ENCODE data around the gene RANBP17. TPM values are rescaled to one million over a fixed set of nuclear protein-coding genes. Genes with fewer than 3 reads are reported as not detected.

The RANBP17 gene
- total RNA-seq, 1 donor from 2014 or later = 49.7 TPM

- Mint-ChIP-seq H3K4me3 (no peak overlapping the region), H3K27ac (no peak overlapping the region), H3K4me1 (no peaks in the 10 kb centered on the region), H3K9me3 (peaks cover 38% of the 10 kb centered on the region), H3K36me3 (peaks cover 30% of the 10 kb centered on the region), H3K27me3 (ENCODE audit: insufficient read depth, low read depth) (no peaks in the 10 kb centered on the region)
- no peaks in the 10 kb centered on the region for H3K79me2 ChIP-seq (ENCODE audit: low read depth)
- H4K20me1 ChIP-seq (ENCODE audit: low read depth) = no peaks in the 10 kb centered on the region
- no peaks in the 10 kb centered on the region for H3K36me3 ChIP-seq
- H3K9me3 ChIP-seq (ENCODE audit: low read depth) = peaks cover 5% of the 10 kb centered on the region
- H2AFZ ChIP-seq (replicated peaks) = no peak overlapping the region
- no peak overlapping the region for H3K4me2 ChIP-seq
- H3K27ac ChIP-seq = no peak overlapping the region
- no peaks in the 10 kb centered on the region for H3K4me1 ChIP-seq
- DNase-seq (ENCODE audit: low spot score) = no peak
- H3F3A ChIP-seq (ENCODE audit: low read depth) = no peaks in the 10 kb centered on the region
- H3K4me3 ChIP-seq = no peak overlapping the region
- no peak for TF ChIP-seq EZH2 (IDR thresholded peaks at IDR 0.05)
- TF ChIP-seq EZH2phosphoT487 (IDR thresholded peaks at IDR 0.05) = no peak
- H3K27me3 ChIP-seq = no peaks in the 10 kb centered on the region
- no peak overlapping the region for H3K9ac ChIP-seq
Measured at GRCh38 chr5:171251519-171251918, 389.7 kb downstream of the RANBP17 start.

GRCh38 chr5:171252674-171253073 is 390.9 kb downstream of the RANBP17 start:
- peaks cover 33% of the 10 kb centered on the region for H3K9me3 Mint-ChIP-seq
- TF ChIP-seq CTCF (IDR thresholded peaks at IDR 0.05) (no peak), EZH2 (IDR thresholded peaks at IDR 0.05) (no peak), EZH2phosphoT487 (IDR thresholded peaks at IDR 0.05) (no peak)
- Histone ChIP-seq H3K9ac (no peak overlapping the region), H3K36me3 (no peaks in the 10 kb centered on the region), H3K27me3 (no peaks in the 10 kb centered on the region), H3K4me3 (no peak overlapping the region), H3K4me2 (no peak overlapping the region), H3K27ac (no peak overlapping the region), H3K79me2 (ENCODE audit: low read depth) (no peaks in the 10 kb centered on the region), H2AFZ (replicated peaks) (no peak overlapping the region), H3F3A (ENCODE audit: low read depth) (no peaks in the 10 kb centered on the region), H4K20me1 (ENCODE audit: low read depth) (no peaks in the 10 kb centered on the region), H3K4me1 (no peaks in the 10 kb centered on the region), H3K9me3 (ENCODE audit: low read depth) (peaks cover 5% of the 10 kb centered on the region)
- no peak for DNase-seq (ENCODE audit: low spot score)
- no peaks in the 10 kb centered on the region for H3K4me1 Mint-ChIP-seq
- H3K36me3 Mint-ChIP-seq = peaks cover 23% of the 10 kb centered on the region
- H3K4me3 Mint-ChIP-seq = no peak overlapping the region
- H3K27ac Mint-ChIP-seq = no peak overlapping the region
- H3K27me3 Mint-ChIP-seq (ENCODE audit: insufficient read depth, low read depth) = no peaks in the 10 kb centered on the region

GRCh38 chr5:171258737-171259415 is 397.1 kb downstream of the RANBP17 start:
- Histone ChIP-seq H3K9ac (no peak overlapping the region), H3K4me3 (no peak overlapping the region), H3K27ac (no peak overlapping the region), H3K4me2 (no peak overlapping the region), H4K20me1 (ENCODE audit: low read depth) (no peaks in the 10 kb centered on the region), H3F3A (ENCODE audit: low read depth) (no peaks in the 10 kb centered on the region), H3K36me3 (no peaks in the 10 kb centered on the region), H3K27me3 (no peaks in the 10 kb centered on the region), H3K4me1 (no peaks in the 10 kb centered on the region), H2AFZ (replicated peaks) (no peak overlapping the region), H3K9me3 (ENCODE audit: low read depth) (no peaks in the 10 kb centered on the region), H3K79me2 (ENCODE audit: low read depth) (no peaks in the 10 kb centered on the region)
- H3K9me3 Mint-ChIP-seq = no peaks in the 10 kb centered on the region
- H3K36me3 Mint-ChIP-seq = no peaks in the 10 kb centered on the region
- H3K27ac Mint-ChIP-seq = no peak overlapping the region
- DNase-seq (ENCODE audit: low spot score) = no peak
- TF ChIP-seq EZH2 (IDR thresholded peaks at IDR 0.05) = no peak
- no peak for TF ChIP-seq EZH2phosphoT487 (IDR thresholded peaks at IDR 0.05)
- no peak for TF ChIP-seq CTCF (IDR thresholded peaks at IDR 0.05)
- no peaks in the 10 kb centered on the region for H3K27me3 Mint-ChIP-seq (ENCODE audit: insufficient read depth, low read depth)
- no peak overlapping the region for H3K4me3 Mint-ChIP-seq
- H3K4me1 Mint-ChIP-seq = no peaks in the 10 kb centered on the region

GRCh38 chr5:171261361-171261760 is 399.5 kb downstream of the RANBP17 start:
- Histone ChIP-seq H3K27ac (no peak overlapping the region), H4K20me1 (ENCODE audit: low read depth) (no peaks in the 10 kb centered on the region), H3K27me3 (no peaks in the 10 kb centered on the region), H3K79me2 (ENCODE audit: low read depth) (no peaks in the 10 kb centered on the region), H3K36me3 (no peaks in the 10 kb centered on the region), H2AFZ (replicated peaks) (no peak overlapping the region), H3K9me3 (ENCODE audit: low read depth) (no peaks in the 10 kb centered on the region), H3K4me3 (no peak overlapping the region), H3K9ac (no peak overlapping the region), H3K4me1 (no peaks in the 10 kb centered on the region), H3K4me2 (no peak overlapping the region), H3F3A (ENCODE audit: low read depth) (no peaks in the 10 kb centered on the region)
- Mint-ChIP-seq H3K27ac (no peak overlapping the region), H3K4me3 (no peak overlapping the region), H3K9me3 (no peaks in the 10 kb centered on the region), H3K4me1 (no peaks in the 10 kb centered on the region), H3K27me3 (ENCODE audit: insufficient read depth, low read depth) (peaks cover under 1% of the 10 kb centered on the region), H3K36me3 (no peaks in the 10 kb centered on the region)
- no peak for DNase-seq (ENCODE audit: low spot score)
- no peak for TF ChIP-seq EZH2phosphoT487 (IDR thresholded peaks at IDR 0.05)
